Forelimb muscle (tissue), 1 donor: ENCODE measurements around the gene NRL. TPM values are rescaled to one million over a fixed set of nuclear protein-coding genes. Genes with fewer than 3 reads are reported as not detected.

ENCODE experiments used
- DNase-seq: peaks from one replicate; pipeline ENCODE4 v3.0.0-alpha.2; 2013; ENCODE audit warnings: low read depth
- polyA plus RNA-seq: library from polyadenylated mRNA; unstranded; fragments of 120-200 nt; gene quantifications from one replicate; pipeline ENCODE4 v1.2.1, GENCODE V29; 2013; ENCODE audit not compliant: insufficient read length

Gene NRL
- polyA plus RNA-seq, 1 donor = 1.8 TPM

DNA sequence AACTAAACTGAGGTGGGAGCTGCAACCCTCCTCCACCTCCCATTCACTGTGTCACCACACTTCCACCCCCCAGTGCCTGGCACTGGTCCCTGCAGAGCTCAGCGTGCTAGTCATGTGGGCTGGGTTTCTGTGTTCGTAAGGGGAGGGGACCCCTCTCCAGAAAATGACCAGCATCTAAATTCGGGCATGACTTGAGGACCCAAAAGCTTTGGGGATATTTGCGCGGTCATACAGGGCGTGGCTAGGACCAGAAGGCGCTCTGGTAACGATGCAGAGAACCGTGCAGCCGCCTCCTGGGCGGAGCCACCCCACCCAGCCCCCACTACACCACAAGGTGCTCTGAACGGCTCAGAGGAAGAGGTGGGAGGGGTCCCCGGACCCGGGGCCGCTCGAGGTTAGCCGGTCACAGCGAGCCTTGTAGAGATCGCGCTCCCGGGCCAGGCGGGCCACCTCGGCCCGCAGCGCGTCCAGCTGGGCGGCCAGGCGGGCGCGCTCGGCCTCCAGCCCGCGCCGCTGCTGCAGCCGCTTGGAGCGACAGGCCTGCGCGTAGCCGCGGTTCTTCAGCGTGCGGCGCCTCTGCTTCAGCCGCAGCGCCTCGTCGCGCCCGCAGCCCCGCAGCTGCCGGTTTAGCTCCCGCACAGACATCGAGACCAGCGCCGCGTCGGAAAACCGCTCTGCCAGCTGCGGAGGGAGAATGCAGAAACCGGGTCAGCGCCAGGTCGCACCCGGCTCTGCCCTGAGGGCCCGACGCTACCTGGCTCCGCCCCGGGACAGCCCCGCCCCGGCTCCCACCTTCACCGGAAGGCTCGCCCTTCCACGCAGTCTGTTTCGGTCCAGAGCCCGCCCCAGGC is 33.6 kb downstream of the NRL start:
- DNase-seq = no peak

DNA sequence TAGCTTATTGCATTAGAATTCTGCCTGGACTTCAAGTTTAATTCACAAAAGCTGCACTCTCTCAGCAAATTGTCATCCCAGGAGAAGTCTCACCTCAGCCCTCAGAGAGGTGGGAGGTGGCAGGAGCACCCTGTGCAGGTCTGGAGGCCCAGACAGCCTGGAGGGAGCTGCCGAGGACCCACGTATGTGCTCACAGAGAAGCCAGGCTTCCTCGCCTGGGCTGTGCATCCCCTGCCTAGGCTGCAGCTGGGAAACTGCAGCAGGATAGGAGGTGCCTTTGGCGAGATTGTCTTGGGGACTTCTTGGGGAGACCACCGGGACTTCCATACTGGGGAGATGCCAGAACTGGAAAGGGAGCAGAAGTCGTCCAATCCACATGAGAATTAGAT is 34.6 kb downstream of the NRL start:
- DNase-seq = no peak

DNA sequence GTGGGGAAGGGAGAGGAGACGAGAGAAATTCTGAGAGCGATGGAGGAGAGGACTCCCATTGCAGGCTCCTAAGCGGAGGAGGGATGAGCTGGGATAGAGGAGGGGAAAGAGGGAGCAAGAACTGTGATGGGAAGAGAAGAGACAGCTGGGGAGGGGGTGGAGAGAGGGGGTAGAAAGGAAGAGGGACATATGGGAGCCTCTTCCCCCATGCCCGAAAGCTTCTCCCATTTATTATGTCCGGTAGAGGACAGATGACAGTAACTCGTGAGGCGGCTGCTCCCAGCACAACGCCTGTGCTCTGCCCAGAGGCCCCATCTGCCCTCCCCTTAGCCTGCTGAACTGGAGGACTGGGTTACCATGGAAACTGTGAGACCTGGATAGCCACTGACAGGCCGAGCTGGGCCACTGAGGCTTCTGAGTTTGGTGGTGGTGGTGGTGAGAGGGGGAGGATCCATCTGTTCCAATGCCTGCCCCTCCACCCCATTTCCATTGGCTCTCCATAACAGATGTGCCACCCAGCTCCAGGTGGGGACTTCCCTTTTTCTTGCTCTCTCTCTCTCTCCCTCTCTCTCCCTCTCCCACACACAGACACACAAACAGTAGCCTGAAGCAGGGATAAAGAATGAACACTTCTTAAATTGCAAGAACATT is 35.1 kb downstream of the NRL start:
- DNase-seq = no peak

DNA sequence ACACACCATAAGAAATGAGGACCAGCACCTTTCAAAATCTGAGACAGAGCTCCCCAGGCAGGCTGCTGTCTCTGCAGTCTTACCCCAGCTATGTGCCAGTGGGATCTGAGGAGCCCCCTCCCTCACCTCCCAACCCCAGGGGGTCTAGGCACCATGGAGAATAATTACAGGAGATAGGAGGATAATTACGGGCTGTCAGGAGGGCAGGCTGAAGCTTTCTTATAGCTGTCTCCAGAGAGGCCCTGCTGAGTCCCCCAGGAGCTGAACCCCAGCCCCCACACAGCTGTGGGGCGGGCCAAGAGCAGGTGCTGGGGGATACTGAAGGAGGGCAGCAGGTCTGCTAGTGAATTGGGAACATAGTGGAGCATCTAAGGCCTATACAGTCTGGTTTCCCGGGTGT is 36.6 kb downstream of the NRL start:
- no peak for DNase-seq

DNA sequence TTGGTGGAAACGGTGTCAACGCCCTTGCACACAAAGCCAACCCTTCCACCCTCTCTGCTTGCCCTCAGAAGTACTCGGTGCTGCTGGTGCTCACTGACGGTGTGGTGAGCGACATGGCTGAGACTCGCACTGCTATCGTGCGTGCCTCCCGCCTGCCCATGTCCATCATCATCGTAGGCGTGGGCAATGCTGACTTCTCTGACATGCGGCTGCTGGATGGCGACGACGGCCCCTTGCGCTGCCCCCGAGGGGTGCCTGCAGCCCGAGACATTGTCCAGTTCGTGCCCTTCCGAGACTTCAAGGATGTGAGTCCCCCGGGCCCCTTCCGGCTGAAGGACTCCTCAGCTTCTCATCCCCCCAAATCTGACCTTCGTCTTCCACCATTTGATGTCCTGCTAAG is 37.7 kb downstream of the NRL start:
- DNase-seq = no peak

- no peak for DNase-seq
Measured at GRCh38 chr14:24076302-24076601, 38.5 kb downstream of the NRL start.

- DNase-seq = no peak
Measured at GRCh38 chr14:24075485-24076301, 39.1 kb downstream of the NRL start.

- no peak for DNase-seq
Measured at GRCh38 chr14:24074625-24075484, 39.9 kb downstream of the NRL start.

DNA sequence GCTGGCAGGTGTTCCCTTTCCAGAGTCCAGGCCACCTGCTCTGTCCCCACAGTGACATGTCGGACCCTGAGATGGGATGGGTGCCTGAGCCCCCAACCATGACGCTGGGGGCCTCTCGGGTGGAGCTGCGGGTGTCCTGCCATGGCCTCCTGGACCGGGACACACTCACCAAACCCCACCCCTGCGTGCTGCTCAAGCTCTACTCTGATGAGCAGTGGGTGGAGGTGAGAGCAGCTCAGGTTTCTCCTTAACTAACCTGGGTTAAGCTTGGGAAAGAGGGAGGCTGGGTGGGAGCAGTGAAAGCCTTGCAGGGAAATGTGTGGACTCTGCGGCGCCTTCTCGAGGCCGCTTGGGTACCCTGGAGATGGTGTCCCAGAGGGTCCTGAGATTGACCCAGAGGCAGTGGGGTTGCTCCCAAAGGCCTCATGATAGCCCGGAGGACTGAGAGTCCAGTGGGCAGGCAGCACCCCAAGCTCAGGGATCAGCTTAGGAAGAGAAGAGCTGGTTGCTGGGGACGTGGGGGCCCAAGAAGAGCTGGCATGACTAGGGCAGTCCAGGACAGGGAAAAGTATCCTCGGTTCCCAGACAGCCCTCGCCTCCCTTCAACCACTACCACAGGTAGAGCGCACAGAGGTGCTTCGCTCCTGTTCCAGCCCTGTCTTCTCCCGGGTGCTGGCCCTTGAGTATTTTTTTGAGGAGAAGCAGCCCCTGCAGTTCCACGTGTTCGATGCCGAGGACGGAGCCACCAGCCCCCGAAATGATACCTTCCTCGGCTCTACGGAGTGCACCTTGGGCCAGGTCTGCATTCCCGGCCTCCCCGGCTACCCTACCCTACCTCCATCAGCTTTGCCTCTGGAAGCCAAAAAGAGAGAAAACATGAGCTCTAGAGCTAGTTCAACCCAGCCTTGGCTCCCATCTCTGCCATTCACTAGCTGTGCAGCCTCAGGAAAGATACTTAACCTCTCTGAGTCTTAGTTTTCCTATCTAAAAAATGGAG is 41.6 kb downstream of the NRL start:
- DNase-seq = no peak

DNA sequence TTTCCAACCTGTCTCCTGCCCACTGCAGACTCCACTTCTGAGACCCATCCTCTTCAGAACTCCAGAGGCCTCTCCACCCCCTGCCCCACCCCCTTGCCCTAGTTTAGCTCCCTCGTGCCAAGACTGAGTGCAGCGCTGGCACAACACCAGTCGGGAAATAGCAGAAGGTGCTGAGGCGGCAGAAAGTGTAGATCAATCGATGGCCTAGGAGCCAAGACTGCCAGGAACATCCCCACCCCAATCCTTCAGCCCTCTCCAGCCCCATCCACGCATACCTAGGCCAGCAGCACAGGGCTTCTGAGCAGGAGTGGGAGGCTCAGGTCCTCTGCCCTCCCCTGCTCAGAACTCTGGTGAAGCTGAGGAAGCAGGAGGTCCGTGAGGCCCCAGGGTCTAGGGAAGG is 42.3 kb downstream of the NRL start:
- no peak for DNase-seq

DNA sequence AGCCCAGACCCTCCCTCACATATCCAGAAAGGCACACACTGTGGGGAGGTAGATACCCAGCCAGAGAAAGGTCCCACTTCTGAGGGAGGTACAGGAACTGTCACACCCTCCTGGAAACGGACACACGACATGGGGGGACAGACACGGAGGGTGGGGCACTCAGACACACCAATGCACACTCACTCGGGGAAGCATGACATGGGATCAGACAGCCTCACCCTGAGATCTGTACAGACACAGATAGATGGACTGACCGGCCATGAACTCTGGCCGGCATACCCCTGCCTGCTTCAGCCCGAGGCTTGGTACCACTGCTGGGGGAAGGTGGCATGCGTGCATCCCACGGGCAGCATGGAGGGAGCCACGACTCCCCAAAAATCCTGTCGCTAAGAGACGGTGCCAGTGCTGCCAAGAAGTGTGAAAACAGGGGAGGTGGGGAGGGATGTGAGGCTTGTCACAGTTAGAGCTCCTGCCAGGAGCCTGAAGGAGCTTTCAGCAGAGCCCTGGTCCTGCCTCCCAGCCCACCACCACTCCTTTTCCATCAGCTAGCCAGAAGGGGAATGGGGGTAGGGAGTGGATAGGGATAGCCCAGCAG is 42.8 kb downstream of the NRL start:
- DNase-seq = no peak

- DNase-seq = no peak
Measured at GRCh38 chr14:24071144-24071697, 43.5 kb downstream of the NRL start, which contains the start of gene CPNE6. CPNE6 (plus strand) TSS chr14:24071562; CDS start chr14:24072937, 1,375 bp downstream.

- DNase-seq = no peak
Measured at GRCh38 chr14:24070285-24071143, 44.2 kb downstream of the NRL start.

GRCh38 chr14:24069411-24069735 is 45.4 kb downstream of the NRL start:
- no peak for DNase-seq

DNA sequence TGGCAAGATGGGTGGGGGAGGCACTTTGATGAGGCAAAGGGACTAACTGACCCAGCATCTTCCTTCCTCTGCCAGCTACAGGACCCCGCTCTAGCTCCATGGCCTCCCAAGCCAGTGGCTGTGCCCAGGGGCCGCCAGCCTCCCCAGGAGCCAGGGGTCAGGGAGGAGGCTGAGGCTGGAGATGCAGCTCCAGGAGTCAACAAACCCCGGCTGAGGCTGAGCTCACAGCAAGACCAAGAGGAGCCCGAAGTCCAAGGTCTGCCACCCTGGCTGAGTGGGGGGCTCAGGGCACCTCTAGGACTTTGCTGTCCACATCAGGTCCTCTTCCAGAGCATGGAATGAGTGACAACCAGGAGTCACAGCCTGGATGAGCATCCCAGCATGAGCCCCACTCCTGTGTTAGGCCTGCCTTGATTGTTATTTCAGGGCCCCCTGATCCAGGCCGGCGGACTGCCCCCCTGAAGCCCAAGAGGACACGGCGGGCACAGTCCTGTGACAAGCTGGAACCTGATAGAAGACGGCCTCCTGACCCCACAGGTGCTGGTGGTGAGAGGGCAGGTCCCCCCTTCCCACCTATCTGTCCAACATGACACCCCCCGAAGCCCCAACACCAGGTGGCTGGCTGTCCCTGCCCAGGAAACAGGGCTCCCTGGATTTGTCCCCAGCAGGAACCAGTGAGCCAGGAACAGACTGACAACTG is 45.9 kb downstream of the NRL start:
- no peak for DNase-seq

DNA sequence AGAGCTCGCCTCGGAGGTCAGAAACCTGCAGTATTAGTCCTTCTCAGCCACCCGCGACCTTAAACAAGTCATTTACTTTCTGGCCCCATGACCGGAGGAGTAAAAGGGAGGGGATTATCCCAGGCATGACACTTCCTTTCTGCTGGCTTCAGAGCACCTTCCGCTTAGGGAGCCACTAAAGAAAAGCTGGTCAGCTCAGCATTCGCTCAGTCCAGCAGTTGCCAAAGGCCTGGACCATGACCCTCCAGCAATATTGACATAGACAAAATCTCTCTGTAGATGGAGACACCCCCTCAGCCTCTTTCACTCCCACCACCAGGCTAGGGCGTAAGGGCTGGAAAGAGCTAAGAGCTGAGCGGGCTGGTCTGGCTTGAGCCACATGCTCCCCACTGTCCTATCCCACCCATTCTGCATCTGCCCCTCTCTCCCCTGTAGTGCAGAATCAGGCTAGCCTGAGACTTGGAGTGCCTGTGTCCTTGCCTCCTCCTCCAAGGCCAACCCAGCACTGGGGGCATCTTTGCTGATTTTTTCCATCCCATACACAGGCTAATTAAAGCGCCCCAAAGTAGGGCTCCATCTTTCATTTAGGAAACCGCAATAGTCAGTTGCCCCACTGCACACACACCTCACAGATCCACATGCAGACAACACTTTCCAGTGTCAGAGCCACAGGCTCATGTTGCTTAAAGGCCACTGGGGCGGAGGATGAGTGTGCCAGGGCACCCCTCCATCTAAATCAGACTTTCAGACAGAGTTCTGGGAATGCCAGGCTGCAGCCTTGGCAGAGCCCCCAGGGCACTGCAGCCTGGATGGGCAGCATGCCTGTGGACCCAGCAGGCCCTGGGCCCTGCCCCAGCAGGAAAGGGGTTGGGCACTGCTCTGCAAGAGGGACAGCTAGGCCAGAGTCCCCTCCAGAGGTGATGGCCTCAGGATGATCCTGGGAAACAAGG is 47.3 kb downstream of the NRL start:
- DNase-seq = no peak
